Neural progenitor cell (in vitro differentiated cells): ENCODE data around the gene LGI1. TPM values are rescaled to one million over a fixed set of nuclear protein-coding genes. Genes with fewer than 3 reads are reported as not detected.
A peak's percentile ranks its signal among the peaks of the same experiment; 100 is the strongest.

Experiments used
- DNase-seq: peaks from one replicate; pipeline ENCODE4 v3.0.0-alpha.2; 2016; ENCODE audit warnings: low spot score
- H2AFZ ChIP-seq: fragments of 200-600 bp; sonication (generic); replicated peaks from 2 replicates; pipeline ENCODE4 v1.6.1; 2016; ENCODE audit warnings: antibody characterized with exemption
- H3F3A ChIP-seq: fragments of 200-600 bp; sonication (generic); 2 replicates; pipeline ENCODE4 v1.6.1; 2016; ENCODE audit warnings: antibody characterized with exemption, low read depth
- H3K27ac ChIP-seq: fragments of 200-600 bp; sonication (generic); 2 replicates; pipeline ENCODE4 v1.5.1; 2016; ENCODE audit warnings: mild to moderate bottlenecking
- H3K27me3 ChIP-seq: fragments of 200-600 bp; sonication (generic); 2 replicates; pipeline ENCODE4 v1.6.1; 2016; ENCODE audit warnings: mild to moderate bottlenecking, moderate library complexity
- H3K36me3 ChIP-seq: fragments of 200-600 bp; sonication (generic); 2 replicates; pipeline ENCODE4 v1.5.1; 2016
- H3K4me1 ChIP-seq: fragments of 200-600 bp; sonication (generic); 2 replicates; pipeline ENCODE4 v1.6.1; 2016; ENCODE audit warnings: mixed run types
- H3K4me2 ChIP-seq: fragments of 200-600 bp; sonication (generic); 2 replicates; pipeline ENCODE4 v1.6.1; 2016
- H3K4me3 ChIP-seq: fragments of 200-600 bp; sonication (generic); 2 replicates; pipeline ENCODE4 v1.5.1; 2016
- H3K79me2 ChIP-seq: fragments of 200-600 bp; sonication (generic); 2 replicates; pipeline ENCODE4 v1.6.1; 2016; ENCODE audit warnings: low read depth
- H3K9ac ChIP-seq: fragments of 200-600 bp; sonication (generic); 2 replicates; pipeline ENCODE4 v1.6.1; 2016
- H3K9me3 ChIP-seq: fragments of 200-600 bp; sonication (generic); 2 replicates; pipeline ENCODE4 v1.5.1; 2016; ENCODE audit warnings: low read depth
- H4K20me1 ChIP-seq: fragments of 200-600 bp; sonication (generic); 2 replicates; pipeline ENCODE4 v1.6.1; 2016; ENCODE audit warnings: low read depth
- H3K27ac Mint-ChIP-seq: 3 replicates; pipeline ENCODE4 v1.8.0; 2021; ENCODE audit warnings: mixed read lengths
- H3K27me3 Mint-ChIP-seq: 2 replicates; pipeline ENCODE4 v1.8.0; 2022; ENCODE audit warnings: low read depth, mild to moderate bottlenecking, inconsistent platforms, moderate library complexity, mixed read lengths; ENCODE audit not compliant: insufficient read depth
- H3K36me3 Mint-ChIP-seq: 3 replicates; pipeline ENCODE4 v1.8.0; 2021; ENCODE audit warnings: mixed read lengths
- H3K4me1 Mint-ChIP-seq: 3 replicates; pipeline ENCODE4 v1.8.0; 2021; ENCODE audit warnings: mixed read lengths
- H3K4me3 Mint-ChIP-seq: 3 replicates; pipeline ENCODE4 v1.8.0; 2021; ENCODE audit warnings: mild to moderate bottlenecking, moderate library complexity, mixed read lengths
- H3K9me3 Mint-ChIP-seq: 3 replicates; pipeline ENCODE4 v1.8.0; 2020; ENCODE audit warnings: mixed read lengths
- EZH2 ChIP-seq: fragments of 200-600 bp; sonication (generic); IDR thresholded peaks from 2 replicates; pipeline ENCODE4 v1.6.1; 2017; ENCODE audit warnings: antibody characterized with exemption, mild to moderate bottlenecking, moderate library complexity
- EZH2phosphoT487 ChIP-seq: fragments of 200-600 bp; sonication (generic); IDR thresholded peaks from 2 replicates; pipeline ENCODE4 v1.6.1; 2017; ENCODE audit warnings: antibody characterized with exemption
- total RNA-seq: library from RNA; depleted of rRNA; stranded (reverse); fragments of >200 nt; gene quantifications from 2 replicates; pipeline ENCODE4 v1.2.3, GENCODE V29; 2015; ENCODE audit warnings: low replicate concordance
- TF ChIP-seq, protein P1 (sequence below): fragments of 200-600 bp; sonication (generic); IDR thresholded peaks from 2 replicates; pipeline ENCODE4 v1.5.1; 2017; ENCODE audit warnings: antibody characterized with exemption, mild to moderate bottlenecking

LGI1 gene
- total RNA-seq, 1 donor from 2014 or later = 20.2 TPM

DNA sequence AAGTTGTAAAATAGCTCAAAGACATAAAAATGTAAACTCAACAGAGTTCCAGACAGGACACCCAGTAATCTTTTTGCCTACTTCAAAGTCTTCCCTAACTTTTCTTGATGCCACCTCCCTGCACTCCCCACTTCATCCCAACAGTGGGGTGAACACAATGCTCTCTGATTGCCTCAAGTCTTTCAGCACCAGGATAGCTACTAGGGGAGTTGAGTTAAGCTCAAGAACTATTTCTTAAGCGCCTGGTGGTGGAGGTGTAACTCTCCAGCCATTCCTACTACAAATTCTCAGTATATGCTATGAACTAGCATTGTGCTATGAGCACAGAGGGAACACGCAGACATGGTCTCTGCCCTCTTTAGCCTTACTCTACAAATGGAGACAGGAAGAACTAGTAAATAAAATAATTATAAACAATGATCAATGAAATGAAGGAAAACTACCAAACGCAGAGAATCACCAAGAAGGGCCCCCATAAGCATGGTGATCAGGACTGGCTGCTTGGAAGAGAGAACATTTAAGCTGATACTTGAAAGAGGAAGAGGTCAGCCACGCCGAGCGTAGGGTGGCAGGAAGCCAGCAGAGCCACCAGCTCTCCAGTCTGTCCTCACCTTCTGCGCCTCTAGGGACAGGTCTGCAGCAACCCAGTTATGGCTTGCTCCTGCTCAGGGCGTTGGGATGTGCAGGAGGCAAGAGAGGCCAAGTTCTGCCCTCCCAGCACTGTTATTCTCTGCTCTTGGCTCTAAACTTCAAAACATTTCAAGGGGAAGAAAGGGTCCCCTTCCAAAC is 38.6 kb upstream of the LGI1 start:
- peaks cover 9% of the 10 kb centered on the region for H3K4me1 Mint-ChIP-seq
- Histone ChIP-seq H3K27ac (no peak overlapping the region), H3K36me3 (no peaks in the 10 kb centered on the region), H2AFZ (no peak overlapping the region), H4K20me1 (no peaks in the 10 kb centered on the region), H3K4me1 (peaks cover 6% of the 10 kb centered on the region), H3K9ac (no peak overlapping the region), H3K4me2 (no peak overlapping the region), H3F3A (no peaks in the 10 kb centered on the region), H3K4me3 (no peak overlapping the region), H3K79me2 (no peaks in the 10 kb centered on the region), H3K9me3 (no peaks in the 10 kb centered on the region), H3K27me3 (no peaks in the 10 kb centered on the region)
- no peak overlapping the region for H3K27ac Mint-ChIP-seq
- no peak overlapping the region for H3K4me3 Mint-ChIP-seq
- DNase-seq = peak; percentile 31
- TF ChIP-seq EZH2 (no peak), EZH2phosphoT487 (no peak)
- TF ChIP-seq, protein P1, sequence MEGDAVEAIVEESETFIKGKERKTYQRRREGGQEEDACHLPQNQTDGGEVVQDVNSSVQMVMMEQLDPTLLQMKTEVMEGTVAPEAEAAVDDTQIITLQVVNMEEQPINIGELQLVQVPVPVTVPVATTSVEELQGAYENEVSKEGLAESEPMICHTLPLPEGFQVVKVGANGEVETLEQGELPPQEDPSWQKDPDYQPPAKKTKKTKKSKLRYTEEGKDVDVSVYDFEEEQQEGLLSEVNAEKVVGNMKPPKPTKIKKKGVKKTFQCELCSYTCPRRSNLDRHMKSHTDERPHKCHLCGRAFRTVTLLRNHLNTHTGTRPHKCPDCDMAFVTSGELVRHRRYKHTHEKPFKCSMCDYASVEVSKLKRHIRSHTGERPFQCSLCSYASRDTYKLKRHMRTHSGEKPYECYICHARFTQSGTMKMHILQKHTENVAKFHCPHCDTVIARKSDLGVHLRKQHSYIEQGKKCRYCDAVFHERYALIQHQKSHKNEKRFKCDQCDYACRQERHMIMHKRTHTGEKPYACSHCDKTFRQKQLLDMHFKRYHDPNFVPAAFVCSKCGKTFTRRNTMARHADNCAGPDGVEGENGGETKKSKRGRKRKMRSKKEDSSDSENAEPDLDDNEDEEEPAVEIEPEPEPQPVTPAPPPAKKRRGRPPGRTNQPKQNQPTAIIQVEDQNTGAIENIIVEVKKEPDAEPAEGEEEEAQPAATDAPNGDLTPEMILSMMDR = no peak
- peaks cover 4% of the 10 kb centered on the region for H3K9me3 Mint-ChIP-seq
- H3K36me3 Mint-ChIP-seq = no peaks in the 10 kb centered on the region
- no peaks in the 10 kb centered on the region for H3K27me3 Mint-ChIP-seq

DNA sequence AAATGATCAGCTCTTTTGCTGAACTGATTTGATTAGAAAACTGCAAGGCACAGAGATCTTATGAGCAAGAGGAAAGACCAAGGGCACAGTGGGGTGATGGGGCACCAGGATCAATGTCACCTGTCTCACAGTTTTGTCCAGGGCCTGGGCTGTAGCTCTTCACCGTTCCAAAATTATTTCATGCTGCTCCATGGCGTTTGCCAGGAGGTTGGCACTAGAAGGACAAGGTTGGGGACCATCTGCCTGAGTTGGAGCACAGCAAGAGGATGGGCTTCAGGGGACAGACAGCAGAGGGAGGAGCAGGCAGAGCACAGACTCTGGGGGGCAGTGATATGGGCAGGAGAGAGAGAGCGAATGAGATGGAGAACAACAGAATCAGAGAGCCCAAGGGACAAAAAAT is 37.8 kb upstream of the LGI1 start:
- H3K4me1 Mint-ChIP-seq = peaks cover 9% of the 10 kb centered on the region
- no peak overlapping the region for H3K27ac Mint-ChIP-seq
- H3K4me3 Mint-ChIP-seq = no peak overlapping the region
- no peaks in the 10 kb centered on the region for H3K79me2 ChIP-seq
- no peaks in the 10 kb centered on the region for H3K36me3 ChIP-seq
- no peak for TF ChIP-seq EZH2
- TF ChIP-seq, protein P1 = no peak
- TF ChIP-seq EZH2phosphoT487 = no peak
- H3K9ac ChIP-seq = no peak overlapping the region
- H3K27me3 ChIP-seq = no peaks in the 10 kb centered on the region
- H2AFZ ChIP-seq = no peak overlapping the region
- H3K27ac ChIP-seq = no peak overlapping the region
- H3K36me3 Mint-ChIP-seq = no peaks in the 10 kb centered on the region
- no peaks in the 10 kb centered on the region for H3F3A ChIP-seq
- no peak for DNase-seq
- no peak overlapping the region for H3K4me2 ChIP-seq
- H3K9me3 Mint-ChIP-seq = peaks cover 2% of the 10 kb centered on the region
- no peaks in the 10 kb centered on the region for H3K27me3 Mint-ChIP-seq
- H3K4me3 ChIP-seq = no peak overlapping the region
- peaks cover 6% of the 10 kb centered on the region for H3K4me1 ChIP-seq
- no peaks in the 10 kb centered on the region for H4K20me1 ChIP-seq
- no peaks in the 10 kb centered on the region for H3K9me3 ChIP-seq

DNA sequence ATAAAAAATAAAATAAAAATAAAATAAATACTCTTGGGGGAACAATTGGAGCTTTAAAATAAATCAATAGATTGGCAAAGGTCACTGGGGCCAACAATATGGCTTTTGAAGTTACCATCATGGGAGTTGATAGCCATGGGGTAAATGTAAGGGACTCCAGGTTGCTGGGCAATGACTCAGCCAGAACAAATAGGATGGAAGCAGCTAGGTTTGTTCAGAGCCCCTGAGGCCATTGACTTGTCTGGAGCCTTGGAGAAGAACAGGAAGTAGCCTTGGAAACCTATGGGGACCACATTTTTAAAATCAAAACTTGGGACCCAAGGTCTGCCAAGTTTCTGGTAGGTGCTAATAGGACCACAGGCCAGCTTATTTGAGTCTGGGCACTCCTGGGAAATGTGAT is 35.2 kb upstream of the LGI1 start:
- Mint-ChIP-seq H3K4me1 (peaks cover 14% of the 10 kb centered on the region), H3K27ac (no peak overlapping the region), H3K4me3 (no peak overlapping the region), H3K27me3 (no peaks in the 10 kb centered on the region), H3K36me3 (no peaks in the 10 kb centered on the region), H3K9me3 (peaks cover 2% of the 10 kb centered on the region)
- TF ChIP-seq EZH2 = no peak
- TF ChIP-seq EZH2phosphoT487 = no peak
- TF ChIP-seq, protein P1 = no peak
- no peak overlapping the region for H3K27ac ChIP-seq
- H3K9me3 ChIP-seq = no peaks in the 10 kb centered on the region
- H3K4me2 ChIP-seq = no peak overlapping the region
- no peaks in the 10 kb centered on the region for H3K27me3 ChIP-seq
- no peaks in the 10 kb centered on the region for H4K20me1 ChIP-seq
- H3K9ac ChIP-seq = no peak overlapping the region
- no peaks in the 10 kb centered on the region for H3K79me2 ChIP-seq
- no peak overlapping the region for H2AFZ ChIP-seq
- no peaks in the 10 kb centered on the region for H3F3A ChIP-seq
- no peak overlapping the region for H3K4me3 ChIP-seq
- H3K4me1 ChIP-seq = peaks cover 6% of the 10 kb centered on the region
- no peak for DNase-seq
- no peaks in the 10 kb centered on the region for H3K36me3 ChIP-seq
